H1 (cell line): ENCODE data around the gene ADGRF1. TPM values are rescaled to one million over a fixed set of nuclear protein-coding genes. Genes with fewer than 3 reads are reported as not detected.

Experiments
- CTCF ChIA-PET: fragments of 300-600 bp; sonication (Branson Sonifier 250); formaldehyde crosslinking; loops from one replicate; lab custom pipeline; 2021; ENCODE audit not compliant: partially characterized antibody; lab: Charles Lee
- POLR2A ChIA-PET: fragments of 300-600 bp; sonication (Branson Sonifier 250); formaldehyde crosslinking; loops from one replicate; lab custom pipeline; 2021; ENCODE audit warnings: inconsistent platforms; ENCODE audit not compliant: partially characterized antibody; lab: Charles Lee
- DNase-seq, 2 experiments: peaks; one replicate each; pipeline versions ENCODE4 v3.0.0 to v3.0.0-alpha.2; 2010 to 2022; ENCODE audit warnings: low spot score in 2 of 2, low read depth in 1 of 2, mixed read lengths in 1 of 2
- FAIRE-seq: peaks from 2 replicates; lab custom pipeline; 2011; peaks lifted over from hg19 to GRCh38; lab: Jason Lieb, UNC
- H2AFZ ChIP-seq: 2 replicates; pipeline ENCODE4 v1.8.1; 2012; ENCODE audit warnings: low read length, inconsistent platforms
- H2AK5ac ChIP-seq: 2 replicates; pipeline ENCODE4 v1.6.1; 2013; ENCODE audit warnings: low read depth, low read length
- H2BK120ac ChIP-seq: replicated peaks from 2 replicates; pipeline ENCODE3; 2013; ENCODE audit warnings: low read depth, low read length, inconsistent platforms
- H2BK12ac ChIP-seq: 2 replicates; pipeline ENCODE4 v1.6.1; 2013; ENCODE audit warnings: low read depth, low read length
- H2BK15ac ChIP-seq: 2 replicates; pipeline ENCODE4 v1.6.1; 2013; ENCODE audit warnings: low read length
- H2BK20ac ChIP-seq: 2 replicates; pipeline ENCODE4 v1.6.1; 2013; ENCODE audit warnings: low read length
- H2BK5ac ChIP-seq: 2 replicates; pipeline ENCODE4 v1.6.1; 2013; ENCODE audit warnings: low read depth, low read length
- H3K14ac ChIP-seq: 2 replicates; pipeline ENCODE4 v1.6.1; 2013; ENCODE audit warnings: inconsistent platforms; ENCODE audit not compliant: insufficient read length
- H3K18ac ChIP-seq: 2 replicates; pipeline ENCODE4 v1.6.1; 2013; ENCODE audit warnings: low read length; ENCODE audit errors: extremely low read depth
- H3K23ac ChIP-seq: 2 replicates; pipeline ENCODE4 v1.6.1; 2013; ENCODE audit warnings: inconsistent platforms; ENCODE audit not compliant: insufficient read length
- H3K23me2 ChIP-seq: 2 replicates; pipeline ENCODE4 v1.6.1; 2013; ENCODE audit warnings: low read depth, low read length
- H3K27ac ChIP-seq: 2 replicates; pipeline ENCODE4 v1.6.1; 2011; ENCODE audit warnings: low read depth, low read length, inconsistent platforms
- H3K27me3 ChIP-seq, 4 experiments: replicated peaks in 1 of 4; 1 replicate in 1 of 4; 2 replicates in 3 of 4; pipeline versions ENCODE4 v1.6.1 to v1.8.1; 2011 to 2013; ENCODE audit warnings: low read length in 3 of 4, mild to moderate bottlenecking in 3 of 4, inconsistent platforms in 2 of 4, mixed read lengths in 2 of 4, moderate library complexity in 1 of 4; ENCODE audit not compliant: control insufficient read depth in 3 of 4, insufficient read depth in 3 of 4; ENCODE audit errors: extremely low read depth in 1 of 4
- H3K36me3 ChIP-seq, 4 experiments: 2 replicates each; pipeline versions ENCODE4 v1.6.1 to v1.8.1; 2011 to 2013; ENCODE audit warnings: mild to moderate bottlenecking in 4 of 4, low read length in 3 of 4, moderate library complexity in 2 of 4, control low read depth in 1 of 4, inconsistent platforms in 1 of 4; ENCODE audit not compliant: insufficient read depth in 4 of 4, control insufficient read depth in 2 of 4
- H3K4ac ChIP-seq: replicated peaks from 2 replicates; pipeline ENCODE3; 2013; ENCODE audit warnings: low read length, low read depth, mixed read lengths, inconsistent platforms; ENCODE audit not compliant: insufficient read length
- H3K4me1 ChIP-seq, 4 experiments: replicated peaks in 1 of 4; 1 replicate in 1 of 4; 2 replicates in 3 of 4; pipeline versions ENCODE4 v1.6.1 to v1.8.1; 2011 to 2013; ENCODE audit warnings: low read length in 3 of 4, inconsistent platforms in 2 of 4, mixed read lengths in 1 of 4; ENCODE audit not compliant: insufficient read depth in 4 of 4, control insufficient read depth in 3 of 4
- H3K4me2 ChIP-seq, 2 experiments: 2 replicates each; pipeline versions ENCODE4 v1.6.1 to v1.8.1; 2011 to 2013; ENCODE audit warnings: low read depth in 2 of 2, low read length in 2 of 2, control low read depth in 1 of 2, inconsistent platforms in 1 of 2, mild to moderate bottlenecking in 1 of 2; ENCODE audit not compliant: insufficient read depth in 1 of 2
- H3K4me3 ChIP-seq, 4 experiments: fragments of 200-600, 300-600 bp in 1 of 4; sonication (generic), shearing (Covaris generic), sonication (Bioruptor Twin) in 1 of 4; 2 replicates each; pipeline versions ENCODE4 v1.5.1 to v1.8.1; 2011 to 2016; ENCODE audit warnings: low read length in 4 of 4, low read depth in 3 of 4, control low read depth in 2 of 4, inconsistent platforms in 2 of 4, mild to moderate bottlenecking in 2 of 4, mixed read lengths in 1 of 4, moderate library complexity in 1 of 4; ENCODE audit not compliant: insufficient read depth in 2 of 4; ENCODE audit errors: extremely low read depth in 1 of 4
- H3K56ac ChIP-seq: replicated peaks from 2 replicates; pipeline ENCODE3; 2013; ENCODE audit warnings: low read depth, mild to moderate bottlenecking, mixed read lengths, low read length, inconsistent platforms; ENCODE audit not compliant: insufficient read length
- H3K79me1 ChIP-seq: 2 replicates; pipeline ENCODE4 v1.6.1; 2013; ENCODE audit warnings: low read depth, low read length, control low read depth
- H3K79me2 ChIP-seq, 2 experiments: 2 replicates each; pipeline versions ENCODE4 v1.6.1 to v1.8.1; 2012 to 2013; ENCODE audit warnings: low read length in 2 of 2, mild to moderate bottlenecking in 2 of 2, inconsistent platforms in 1 of 2; ENCODE audit not compliant: insufficient read depth in 2 of 2, control insufficient read depth in 1 of 2
- H3K9ac ChIP-seq, 4 experiments: replicated peaks in 1 of 4; 1 replicate in 1 of 4; 2 replicates in 3 of 4; pipeline versions ENCODE4 v1.6.1 to v1.8.1; 2011 to 2013; ENCODE audit warnings: low read depth in 3 of 4, low read length in 3 of 4, control low read depth in 2 of 4, mild to moderate bottlenecking in 2 of 4, moderate library complexity in 2 of 4, inconsistent platforms in 1 of 4; ENCODE audit errors: extremely low read depth in 1 of 4
- H3K9me3 ChIP-seq, 2 experiments: 2 replicates each; pipeline versions ENCODE4 v1.6.1 to v1.8.1; 2012 to 2013; ENCODE audit warnings: mild to moderate bottlenecking in 2 of 2, moderate library complexity in 2 of 2, control low read depth in 1 of 2, inconsistent platforms in 1 of 2, low read depth in 1 of 2, low read length in 1 of 2, mixed read lengths in 1 of 2; ENCODE audit not compliant: insufficient read depth in 2 of 2
- H4K20me1 ChIP-seq, 2 experiments: replicated peaks in 1 of 2; 2 replicates each; pipeline versions ENCODE3 to v1.8.1; 2011 to 2013; ENCODE audit warnings: inconsistent platforms in 2 of 2, low read length in 2 of 2, mild to moderate bottlenecking in 1 of 2; ENCODE audit not compliant: insufficient read depth in 2 of 2, control insufficient read depth in 1 of 2
- H4K5ac ChIP-seq: 2 replicates; pipeline ENCODE4 v1.6.1; 2013; ENCODE audit warnings: low read length, low read depth, mixed read lengths, inconsistent platforms; ENCODE audit not compliant: insufficient read length
- H4K8ac ChIP-seq: 2 replicates; pipeline ENCODE4 v1.8.0; 2013; ENCODE audit warnings: mild to moderate bottlenecking, moderate library complexity, low read length, inconsistent platforms; ENCODE audit not compliant: insufficient read depth; ENCODE audit errors: extremely low read depth
- H4K91ac ChIP-seq: replicated peaks from 2 replicates; pipeline ENCODE3; 2013; ENCODE audit warnings: low read length, mixed read lengths, inconsistent platforms; ENCODE audit not compliant: insufficient read length
- ASH2L ChIP-seq: fragments of 200-600, 300-600 bp; sonication (generic); IDR thresholded peaks from one replicate; pipeline ENCODE4 v1.7.1; 2017; ENCODE audit warnings: low read length
- CHD1 ChIP-seq: IDR thresholded peaks from 2 replicates; pipeline ENCODE4 v1.6.1; 2012; ENCODE audit warnings: low read depth, low read length, improper control_type of control experiment
- GABPA ChIP-seq: IDR thresholded peaks from 2 replicates; pipeline ENCODE4 v1.6.1; 2011; ENCODE audit warnings: mild to moderate bottlenecking, low read length, moderate library complexity, borderline replicate concordance; ENCODE audit not compliant: insufficient read depth
- SP4 ChIP-seq: IDR thresholded peaks from 2 replicates; pipeline ENCODE4 v1.6.1; 2012; ENCODE audit warnings: low read length, inconsistent platforms
- WGBS, 2 experiments: shearing (Covaris generic) in 1 of 2; methylation state at CpG; one replicate each; pipeline versions ENCODE4 v1.1.6 to v1.1.7; 2013 to 2015; ENCODE audit warnings: low lambda C conversion rate in 2 of 2, mixed read lengths in 2 of 2, inconsistent platforms in 1 of 2, low coverage in 1 of 2, missing lambda C conversion rate in 1 of 2; ENCODE audit not compliant: insufficient replicate concordance in 2 of 2, insufficient coverage in 1 of 2, insufficient read length in 1 of 2; ENCODE audit errors: extremely low coverage in 1 of 2, missing lambda C conversion rate in 1 of 2; 5-methylcytosine and 5-hydroxymethylcytosine counted together
- polyA plus RNA-seq, 7 experiments: library from polyadenylated mRNA; depleted of rRNA in 3 of 7; stranded (reverse) in 5 of 7; unstranded in 2 of 7; fragments of >200 nt in 5 of 7; fragments of 200-250 nt in 2 of 7; gene quantifications; 1 replicate in 5 of 7; 2 replicates in 1 of 7; 4 replicates in 1 of 7; pipeline versions ENCODE4 v1.2.1 to v1.2.3, GENCODE V29; 2011 to 2013; ENCODE audit warnings: missing spikeins in 2 of 7, mixed read lengths in 2 of 7
- total RNA-seq: library from RNA; stranded (reverse); fragmentation: NEBNext Ultra II Directional; extraction: Animal tissue kit (Norgen Biotek cat#: 25700); gene quantifications from 2 replicates; pipeline ENCODE4 v1.2.1, GENCODE V29; 2021

The ADGRF1 gene
- total and polyA plus RNA-seq, 2 of the 8 experiments (the other 6 are each of a cell fraction or from before 2014, with no cell fraction given): not detected

- Histone ChIP-seq H3K14ac (no peak overlapping the region), H2AK5ac (no peak overlapping the region), H3K23me2 (no peaks in the 10 kb centered on the region; the same call in 1 of the 2 replicates), H3K79me1 (no peaks in the 10 kb centered on the region), H4K8ac (no peak overlapping the region), H3K27me3 (no peaks in the 10 kb centered on the region), H3K4me2 (no peak overlapping the region), H2BK12ac (no peak overlapping the region), H4K5ac (no peak overlapping the region), H2BK5ac (no peak overlapping the region), H2BK120ac (no peak overlapping the region), H3K18ac (no peak overlapping the region), H3K4me3 (no peak overlapping the region), H3K4ac (no peak overlapping the region), H3K56ac (no peak overlapping the region), H3K4me1 (no peaks in the 10 kb centered on the region), H2BK20ac (no peak overlapping the region), H4K20me1 (no peaks in the 10 kb centered on the region), H3K27ac (no peak overlapping the region), H2AFZ (no peak overlapping the region), H4K91ac (no peak overlapping the region), H3K9ac (no peak overlapping the region), H3K23ac (no peak overlapping the region), H3K36me3 (no peaks in the 10 kb centered on the region), H2BK15ac (no peak overlapping the region), H3K79me2 (no peaks in the 10 kb centered on the region), H3K9me3 (no peaks in the 10 kb centered on the region)
- DNase-seq: no peak
- WGBS, 2 experiments: 88% methylated on average over 1 of the region's 1 CpG; no CpG with 5 or more reads in 1 of the 2 experiments
- ChIA-PET POLR2A (no interaction called here), CTCF (interaction anchor here (1.0 to 1.2 kb wide), 2 partner anchors 12 to 119 kb away, joined by 3 read pairs; no protein-coding TSS in a partner anchor)
- no peak for FAIRE-seq
- no peak for TF ChIP-seq SP4
- no peak for TF ChIP-seq ASH2L
- TF ChIP-seq GABPA: no peak
- TF ChIP-seq CHD1: no peak
These were observed 67.3 kb downstream of the ADGRF1 start for GRCh38 chr6:46974786-46975185.
